ENCODE measurements around the gene ST3GAL2. TPM values are rescaled to one million over a fixed set of nuclear protein-coding genes. Genes with fewer than 3 reads are reported as not detected.

Gene ST3GAL2
- total RNA-seq, 1 experiment from 2014 or later = 45.9 TPM

DNA sequence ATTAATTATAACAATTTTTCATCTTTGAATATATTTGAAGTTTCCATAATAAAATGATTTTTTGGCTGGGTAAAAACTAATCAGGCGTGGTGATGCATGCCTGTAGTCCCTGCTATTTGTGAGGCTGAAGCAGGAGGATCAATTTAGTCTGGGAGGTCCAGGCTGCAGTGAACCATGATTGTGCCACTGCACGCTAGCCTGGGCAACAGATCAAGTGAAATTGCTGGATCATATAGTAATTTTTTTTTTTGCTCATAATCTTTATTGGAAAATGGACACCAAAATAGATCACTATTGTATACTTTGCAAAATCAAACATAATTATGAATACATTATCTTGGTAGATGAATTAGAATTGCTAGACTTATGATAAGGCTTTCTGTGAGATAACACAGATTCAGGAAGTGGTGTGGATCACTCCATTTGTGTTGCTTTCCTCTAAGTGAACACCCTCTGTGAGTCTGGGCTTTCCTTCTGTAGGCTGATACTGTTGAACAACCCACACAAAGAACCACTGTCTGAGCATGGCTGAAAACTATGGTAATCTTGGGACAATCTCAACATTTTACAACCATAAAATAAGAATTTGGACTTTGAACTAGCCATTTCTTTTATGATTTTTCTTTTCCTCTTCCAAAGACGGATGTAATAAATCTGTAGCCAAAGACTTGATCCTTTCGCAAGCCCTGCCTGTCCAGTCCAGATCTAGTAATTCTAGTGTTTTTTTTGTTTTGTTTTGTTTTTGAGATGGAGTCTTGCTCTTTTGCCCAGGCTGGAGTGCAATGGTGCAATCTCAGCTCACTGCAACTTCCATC, 5.6 kb upstream of the ST3GAL2 start:
- Histone ChIP-seq H3K27me3 (ENCODE audit: insufficient read depth, low read length) (no peaks in the 10 kb centered on the region), H3K18ac (ENCODE audit: insufficient read length, low read depth, low read length) (no peak overlapping the region), H3K23me2 (ENCODE audit: insufficient read length, low read depth, low read length, poor library complexity, severe bottlenecking) (peaks cover 2% of the 10 kb centered on the region), H2BK15ac (ENCODE audit: low read depth, low read length) (no peak overlapping the region), H3K4ac (ENCODE audit: low read depth, low read length) (no peak overlapping the region), H2AFZ (ENCODE audit: low read length) (no peak overlapping the region), H3K79me2 (ENCODE audit: insufficient read depth, low read length) (no peaks in the 10 kb centered on the region), H3K56ac (ENCODE audit: insufficient read length, low read depth, low read length) (no peak overlapping the region), H3K4me2 (ENCODE audit: insufficient read depth, insufficient read length, low read length) (no peak overlapping the region), H3K23ac (ENCODE audit: insufficient read length, low read depth, low read length) (no peak overlapping the region), H2BK5ac (ENCODE audit: insufficient read length, low read length) (no peak overlapping the region), H4K5ac (ENCODE audit: insufficient read length, low read depth, low read length) (no peak overlapping the region), H3K14ac (ENCODE audit: insufficient read depth, low read length) (no peak overlapping the region), H3K4me1 (ENCODE audit: insufficient read depth, low read length) (peaks cover 3% of the 10 kb centered on the region), H3K9ac (ENCODE audit: extremely low read depth, insufficient read length, low read length) (no peak overlapping the region), H2BK20ac (ENCODE audit: low read depth, low read length, poor library complexity, severe bottlenecking) (no peak overlapping the region), H4K8ac (replicated peaks; ENCODE audit: insufficient read length, low read depth, low read length) (no peak overlapping the region), H4K91ac (ENCODE audit: insufficient read length, low read depth, low read length) (no peak overlapping the region), H2BK12ac (ENCODE audit: insufficient read length, low read depth, low read length) (no peak overlapping the region), H2AK5ac (ENCODE audit: insufficient read length, low read length) (no peak overlapping the region), H3K79me1 (ENCODE audit: insufficient read depth, low read depth, low read length, poor library complexity, severe bottlenecking) (no peaks in the 10 kb centered on the region), H3T11ph (ENCODE audit: low read length) (no peak overlapping the region), H2BK120ac (ENCODE audit: low read depth, low read length, poor library complexity, severe bottlenecking) (no peak overlapping the region), H4K20me1 (ENCODE audit: control insufficient read depth, insufficient read depth, insufficient read length) (no peaks in the 10 kb centered on the region), H3K27ac (ENCODE audit: insufficient read length, low read depth, low read length) (no peak overlapping the region), H3K9me3 (ENCODE audit: control insufficient read depth, low read depth, low read length) (no peaks in the 10 kb centered on the region)
- H3K4me3 Mint-ChIP-seq = no peak overlapping the region
- H3K4me1 Mint-ChIP-seq = peaks cover 16% of the 10 kb centered on the region in 2 experiments
- no peaks in the 10 kb centered on the region for H3K9me3 Mint-ChIP-seq
- no peaks in the 10 kb centered on the region; the same call in 1 of the 2 replicates for H3K27me3 Mint-ChIP-seq (ENCODE audit: low read depth)
- TF ChIP-seq, protein P1, sequence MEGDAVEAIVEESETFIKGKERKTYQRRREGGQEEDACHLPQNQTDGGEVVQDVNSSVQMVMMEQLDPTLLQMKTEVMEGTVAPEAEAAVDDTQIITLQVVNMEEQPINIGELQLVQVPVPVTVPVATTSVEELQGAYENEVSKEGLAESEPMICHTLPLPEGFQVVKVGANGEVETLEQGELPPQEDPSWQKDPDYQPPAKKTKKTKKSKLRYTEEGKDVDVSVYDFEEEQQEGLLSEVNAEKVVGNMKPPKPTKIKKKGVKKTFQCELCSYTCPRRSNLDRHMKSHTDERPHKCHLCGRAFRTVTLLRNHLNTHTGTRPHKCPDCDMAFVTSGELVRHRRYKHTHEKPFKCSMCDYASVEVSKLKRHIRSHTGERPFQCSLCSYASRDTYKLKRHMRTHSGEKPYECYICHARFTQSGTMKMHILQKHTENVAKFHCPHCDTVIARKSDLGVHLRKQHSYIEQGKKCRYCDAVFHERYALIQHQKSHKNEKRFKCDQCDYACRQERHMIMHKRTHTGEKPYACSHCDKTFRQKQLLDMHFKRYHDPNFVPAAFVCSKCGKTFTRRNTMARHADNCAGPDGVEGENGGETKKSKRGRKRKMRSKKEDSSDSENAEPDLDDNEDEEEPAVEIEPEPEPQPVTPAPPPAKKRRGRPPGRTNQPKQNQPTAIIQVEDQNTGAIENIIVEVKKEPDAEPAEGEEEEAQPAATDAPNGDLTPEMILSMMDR (conservative IDR thresholded peaks at IDR 0.05) = no peak
- no CpG with 5 or more reads among the region's 4 CpGs for WGBS (ENCODE audit: extremely low coverage, insufficient read length, low lambda C conversion rate)
- no peak overlapping the region for H3K27ac Mint-ChIP-seq
- no peaks in the 10 kb centered on the region; a peak in 1 of 7 replicates for H3K36me3 Mint-ChIP-seq (ENCODE audit: insufficient read depth in 1 of 3, low read depth in 3 of 3)
- no peak for DNase-seq
